Measurements from ENCODE around the gene TKT. TPM values are rescaled to one million over a fixed set of nuclear protein-coding genes. Genes with fewer than 3 reads are reported as not detected.

The TKT gene
- polyA plus RNA-seq, 4 donors, result 91.0 to 127 (median 110) TPM

DNA sequence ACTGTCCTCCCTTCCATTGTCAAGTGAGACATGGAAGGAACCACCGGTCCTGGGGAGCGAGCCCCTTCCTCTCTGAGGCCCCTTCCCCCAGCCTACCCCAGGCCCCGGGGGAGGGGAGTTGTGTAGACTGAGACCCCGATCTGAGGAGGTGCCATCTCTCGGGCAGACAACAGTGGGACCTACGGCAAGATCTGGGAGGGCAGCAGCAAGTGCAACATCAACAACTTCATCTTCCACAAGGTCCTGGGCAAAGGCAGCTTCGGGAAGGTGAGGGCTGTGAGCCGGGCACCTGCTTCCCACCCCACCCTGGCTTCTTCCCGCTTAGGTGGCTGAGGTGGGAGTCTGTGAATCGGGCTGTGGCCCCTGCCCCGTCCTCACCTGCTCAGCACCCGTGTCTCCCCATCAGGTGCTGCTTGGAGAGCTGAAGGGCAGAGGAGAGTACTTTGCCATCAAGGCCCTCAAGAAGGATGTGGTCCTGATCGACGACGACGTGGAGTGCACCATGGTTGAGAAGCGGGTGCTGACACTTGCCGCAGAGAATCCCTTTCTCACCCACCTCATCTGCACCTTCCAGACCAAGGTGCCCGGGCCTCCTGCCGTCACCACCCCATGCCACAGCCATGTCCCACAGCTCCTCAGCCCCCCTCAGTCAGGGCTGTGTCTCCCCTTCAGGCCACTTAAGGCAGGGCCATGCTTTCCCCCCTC lies 69.9 kb downstream of the TKT start:
- DNase-seq (ENCODE audit: low read depth in 4 of 4, low spot score in 2 of 4), result no peak

GRCh38 chr3:53184701-53185100 lies 71.1 kb downstream of the TKT start:
- DNase-seq (ENCODE audit: low read depth in 4 of 4, low spot score in 2 of 4), result no peak

DNA sequence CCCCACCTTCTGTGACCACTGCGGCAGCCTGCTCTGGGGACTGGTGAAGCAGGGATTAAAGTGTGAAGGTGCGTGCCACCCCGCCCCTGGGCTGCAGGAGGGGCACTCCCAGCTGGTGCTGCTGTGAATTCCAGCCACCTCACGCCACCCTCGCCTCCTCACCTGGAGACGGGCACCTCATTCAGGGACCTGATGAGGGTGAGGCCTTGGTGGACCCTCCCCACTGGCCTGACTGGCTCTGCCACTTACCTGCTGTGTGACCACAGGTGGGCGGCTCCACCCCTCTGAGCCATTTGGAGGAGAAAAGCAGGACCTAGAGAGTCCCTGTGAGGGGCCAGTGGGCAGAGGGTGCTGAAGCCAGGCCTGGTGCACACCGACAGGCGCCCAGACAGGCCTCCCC lies 72.3 kb downstream of the TKT start:
- no peak for DNase-seq (ENCODE audit: low read depth in 4 of 4, low spot score in 2 of 4)

GRCh38 chr3:53182764-53183355 lies 73.0 kb downstream of the TKT start:
- no peak for DNase-seq (ENCODE audit: low read depth in 4 of 4, low spot score in 2 of 4)

DNA sequence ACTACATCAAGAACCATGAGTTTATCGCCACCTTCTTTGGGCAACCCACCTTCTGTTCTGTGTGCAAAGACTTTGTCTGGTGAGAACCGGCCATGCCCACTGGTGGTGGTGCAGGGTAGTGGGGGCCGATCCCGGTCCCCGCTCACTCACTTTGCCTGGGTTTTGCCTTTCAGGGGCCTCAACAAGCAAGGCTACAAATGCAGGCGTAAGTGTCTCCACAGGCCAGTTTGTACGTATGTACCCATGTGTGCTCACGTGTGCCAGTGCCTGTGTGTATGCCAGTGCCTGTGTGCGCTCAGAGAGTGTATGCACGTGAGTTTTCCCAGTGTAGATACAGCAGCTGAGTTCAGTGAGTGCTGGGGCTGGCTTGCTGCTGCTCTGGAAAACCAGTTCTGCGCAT lies 74.3 kb downstream of the TKT start:
- no peak for DNase-seq (ENCODE audit: low read depth in 4 of 4, low spot score in 2 of 4)

GRCh38 chr3:53181024-53181371 lies 74.8 kb downstream of the TKT start:
- DNase-seq (ENCODE audit: low read depth in 4 of 4, low spot score in 2 of 4), result no peak

GRCh38 chr3:53180305-53181023 lies 75.4 kb downstream of the TKT start:
- DNase-seq (ENCODE audit: low read depth in 4 of 4, low spot score in 2 of 4), result no peak

- DNase-seq (ENCODE audit: low read depth in 4 of 4, low spot score in 2 of 4), result no peak
Observed at GRCh38 chr3:53179580-53179979, 76.2 kb downstream of the TKT start.

- no peak for DNase-seq (ENCODE audit: low read depth in 4 of 4, low spot score in 2 of 4)
Observed at GRCh38 chr3:53178246-53178645, 77.6 kb downstream of the TKT start.

GRCh38 chr3:53175613-53176540 lies 79.9 kb downstream of the TKT start:
- DNase-seq (ENCODE audit: low read depth in 4 of 4, low spot score in 2 of 4), result no peak

Other genes with a start within 250 kb of the TKT start
- gene SFMBT1, start 209.9 kb downstream of the TKT start, polyA plus RNA-seq (ENCODE audit: insufficient read length in 4 of 4), result 10 to 100 TPM in 2 of 4 donors, 1 to 10 TPM in 2; 9.5 to 10.4 (median 9.9) TPM
- 10 to 100 TPM; 25.4 to 30.9 (median 26.0) TPM for gene RFT1, start 125.6 kb downstream of the TKT start, polyA plus RNA-seq (ENCODE audit: insufficient read length in 4 of 4)
- gene PRKCD, start 94.8 kb downstream of the TKT start, polyA plus RNA-seq (ENCODE audit: insufficient read length in 4 of 4), result 10 to 100 TPM; 17.8 to 26.4 (median 23.4) TPM
- gene DCP1A, start 91.5 kb upstream of the TKT start, polyA plus RNA-seq (ENCODE audit: insufficient read length in 4 of 4), result 10 to 100 TPM; 24.9 to 36.5 (median 31.1) TPM
- 10 to 100 TPM; 10.8 to 17.0 (median 13.3) TPM for gene CACNA1D, start 238.6 kb upstream of the TKT start, polyA plus RNA-seq (ENCODE audit: insufficient read length in 4 of 4)